GM19238 (cell line): ENCODE results near the gene IDH1.
"Not testable (repeated sequence)": the region's sequence is repeated elsewhere in the genome, so short reads cannot be mapped to it uniquely, and the experiment has no call there.

ENCODE experiments used
- DNase-seq: peaks from one replicate; pipeline ENCODE4 v3.0.0; 2011; ENCODE audit warnings: low spot score; ENCODE audit not compliant: insufficient read length

The IDH1 gene

GRCh38 chr2:208254871-208255556 is at the start of gene IDH1:
TSS of gene IDH1 (minus strand) at chr2:208255071. CDS start at chr2:208251551, 3,520 bp downstream.
- DNase-seq, result peak; percentile 75

- DNase-seq, result no peak
Observed at GRCh38 chr2:208304157-208304556, 49.3 kb upstream of the IDH1 start.

GRCh38 chr2:208300847-208301618 is 46.2 kb upstream of the IDH1 start:
- no peak for DNase-seq

GRCh38 chr2:208297961-208298360 is 43.1 kb upstream of the IDH1 start:
- DNase-seq, result no peak

- no peak for DNase-seq
Observed at GRCh38 chr2:208296610-208297009, 41.7 kb upstream of the IDH1 start.

GRCh38 chr2:208295834-208296233 is 41.0 kb upstream of the IDH1 start:
- no peak for DNase-seq

- DNase-seq, result no peak
Observed at GRCh38 chr2:208294482-208295024, 39.7 kb upstream of the IDH1 start.

GRCh38 chr2:208285853-208286252 is 31.0 kb upstream of the IDH1 start:
- no peak for DNase-seq

GRCh38 chr2:208280933-208281332 is 26.1 kb upstream of the IDH1 start:
- DNase-seq, result no peak

- DNase-seq, result no peak
Observed at GRCh38 chr2:208280234-208280633, 25.4 kb upstream of the IDH1 start.

GRCh38 chr2:208279236-208279635 is 24.4 kb upstream of the IDH1 start:
- DNase-seq, result no peak

GRCh38 chr2:208278549-208278948 is 23.7 kb upstream of the IDH1 start:
- DNase-seq, result no peak

GRCh38 chr2:208274748-208275147 is 19.9 kb upstream of the IDH1 start:
- no peak for DNase-seq

- no peak for DNase-seq
Observed at GRCh38 chr2:208269091-208269490, 14.2 kb upstream of the IDH1 start.

- DNase-seq, result no peak
Observed at GRCh38 chr2:208268156-208268952, 13.5 kb upstream of the IDH1 start.

- not testable (repeated sequence) for DNase-seq
Observed at GRCh38 chr2:208267526-208267925, 12.7 kb upstream of the IDH1 start.

GRCh38 chr2:208266936-208267335 is 12.1 kb upstream of the IDH1 start:
- DNase-seq, result no peak

GRCh38 chr2:208266553-208266893 is 11.7 kb upstream of the IDH1 start:
- DNase-seq, result no peak

GRCh38 chr2:208265801-208266552 is 11.1 kb upstream of the IDH1 start, which contains the start of gene PIKFYVE:
TSS of gene PIKFYVE (plus strand) at chr2:208266255. CDS start at chr2:208271520, 5,265 bp downstream.
- peak; percentile 84 for DNase-seq

GRCh38 chr2:208265371-208265800 is 10.5 kb upstream of the IDH1 start:
- DNase-seq, result peak; percentile 19
